ES-I3 (cell line): Measurements from ENCODE around the gene PRODH.
"Not testable (repeated sequence)": the region's sequence is repeated elsewhere in the genome, so short reads cannot be mapped to it uniquely, and the experiment has no call there.

Source experiments
- H3K36me3 ChIP-seq: 2 replicates; pipeline ENCODE4 v1.6.1; 2013; ENCODE audit warnings: mild to moderate bottlenecking, low read length, control low read depth, moderate library complexity; ENCODE audit not compliant: insufficient read depth
- H3K4me1 ChIP-seq: 2 replicates; pipeline ENCODE4 v1.6.1; 2013; ENCODE audit warnings: mild to moderate bottlenecking, control low read depth, low read length; ENCODE audit not compliant: insufficient read depth
- H3K9ac ChIP-seq: 2 replicates; pipeline ENCODE4 v1.6.1; 2013; ENCODE audit warnings: low read depth, mild to moderate bottlenecking, low read length, moderate library complexity
- H3K9me3 ChIP-seq: 2 replicates; pipeline ENCODE4 v1.6.1; 2013; ENCODE audit warnings: mild to moderate bottlenecking, low read length, moderate library complexity; ENCODE audit not compliant: control insufficient read depth, insufficient read depth

PRODH gene

GRCh38 chr22:18972029-18972428, 35.9 kb upstream of the PRODH start:
- not testable (repeated sequence) for H3K4me1 ChIP-seq

GRCh38 chr22:18971321-18971751, 35.2 kb upstream of the PRODH start:
- H3K4me1 ChIP-seq: no peaks in the 10 kb centered on the region; the same call in 1 of the 2 replicates
- H3K9me3 ChIP-seq: no peaks in the 10 kb centered on the region
- peak overlapping the region; percentile 84; the same call in 1 of the 2 replicates for H3K9ac ChIP-seq
- no peaks in the 10 kb centered on the region for H3K36me3 ChIP-seq

More at GRCh38 chr22:18972029-18972428, 35.9 kb upstream of the PRODH start:
- not testable (repeated sequence) for H3K9ac ChIP-seq, H3K9me3 ChIP-seq, H3K36me3 ChIP-seq

- Histone ChIP-seq H3K36me3 (no peaks in the 10 kb centered on the region), H3K9ac (peak overlapping the region; percentile 84; the same call in 1 of the 2 replicates), H3K4me1 (no peaks in the 10 kb centered on the region; the same call in 1 of the 2 replicates), H3K9me3 (no peaks in the 10 kb centered on the region)
Measured at GRCh38 chr22:18970948-18971315, 34.8 kb upstream of the PRODH start.

GRCh38 chr22:18970176-18970947, 34.3 kb upstream of the PRODH start:
- Histone ChIP-seq H3K4me1 (no peaks in the 10 kb centered on the region; the same call in 1 of the 2 replicates), H3K36me3 (no peaks in the 10 kb centered on the region), H3K9me3 (no peaks in the 10 kb centered on the region), H3K9ac (peak overlapping the region; percentile 84)

- H3K36me3 ChIP-seq, H3K4me1 ChIP-seq, H3K9ac ChIP-seq, H3K9me3 ChIP-seq: not testable (repeated sequence)
Measured at GRCh38 chr22:18969158-18969942, 33.3 kb upstream of the PRODH start.

- Histone ChIP-seq H3K9me3 (no peaks in the 10 kb centered on the region), H3K4me1 (no peaks in the 10 kb centered on the region; the same call in 1 of the 2 replicates), H3K36me3 (no peaks in the 10 kb centered on the region), H3K9ac (no peak overlapping the region)
Measured at GRCh38 chr22:18968011-18968749, 32.1 kb upstream of the PRODH start.

- not testable (repeated sequence) for H3K9me3 ChIP-seq, H3K36me3 ChIP-seq, H3K9ac ChIP-seq, H3K4me1 ChIP-seq
Measured at GRCh38 chr22:18967391-18968010, 31.4 kb upstream of the PRODH start.

GRCh38 chr22:18966748-18967147, 30.7 kb upstream of the PRODH start:
- no peak overlapping the region for H3K9ac ChIP-seq

GRCh38 chr22:18965526-18966421, 29.7 kb upstream of the PRODH start:
- Histone ChIP-seq H3K4me1 (no peaks in the 10 kb centered on the region), H3K9me3 (no peaks in the 10 kb centered on the region), H3K36me3 (no peaks in the 10 kb centered on the region), H3K9ac (no peak overlapping the region)

More at GRCh38 chr22:18966748-18967147, 30.7 kb upstream of the PRODH start:
- H3K9me3 ChIP-seq: no peaks in the 10 kb centered on the region
- H3K36me3 ChIP-seq: no peaks in the 10 kb centered on the region
- no peaks in the 10 kb centered on the region; the same call in 1 of the 2 replicates for H3K4me1 ChIP-seq

GRCh38 chr22:18964501-18965265, 28.6 kb upstream of the PRODH start:
- not testable (repeated sequence) for H3K4me1 ChIP-seq, H3K9ac ChIP-seq, H3K36me3 ChIP-seq, H3K9me3 ChIP-seq

GRCh38 chr22:18964051-18964450, 28.0 kb upstream of the PRODH start:
- not testable (repeated sequence) for H3K9me3 ChIP-seq, H3K9ac ChIP-seq, H3K36me3 ChIP-seq, H3K4me1 ChIP-seq

- H3K36me3 ChIP-seq: no peaks in the 10 kb centered on the region
- no peak overlapping the region for H3K9ac ChIP-seq
- no peaks in the 10 kb centered on the region for H3K4me1 ChIP-seq
- no peaks in the 10 kb centered on the region for H3K9me3 ChIP-seq
Measured at GRCh38 chr22:18962308-18962635, 26.2 kb upstream of the PRODH start.
